OCI-LY7 (cell line): Measurements from ENCODE around the gene RAD51B.

Source experiments
- CTCF ChIP-seq: fragments of 200-600 bp; sonication (generic); conservative IDR thresholded peaks from 2 replicates; pipeline ENCODE4 v1.5.1; 2014; ENCODE audit warnings: mild to moderate bottlenecking, antibody characterized with exemption, low read length, moderate library complexity, mixed read lengths
- EZH2phosphoT487 ChIP-seq: fragments of 200-600 bp; sonication (generic); IDR thresholded peaks from 2 replicates; pipeline ENCODE4 v1.6.1; 2018; ENCODE audit warnings: low read depth, borderline replicate concordance, mild to moderate bottlenecking, mixed run types, antibody characterized with exemption, low read length, moderate library complexity, mixed read lengths

GRCh38 chr14:67776653-67777322, 42.8 kb upstream of the RAD51B start:
- TF ChIP-seq CTCF: no peak
- TF ChIP-seq EZH2phosphoT487: no peak
